HG03520 (cell line): ENCODE data around the gene TEX35.

Experiments used
- ATAC-seq: cut with Tn5 transposase; IDR thresholded peaks from one replicate; pipeline ENCODE4 v1.9.1; 2021; ENCODE audit warnings: mild to moderate bottlenecking, moderate library complexity; ENCODE audit not compliant: unreplicated experiment

Gene TEX35

DNA sequence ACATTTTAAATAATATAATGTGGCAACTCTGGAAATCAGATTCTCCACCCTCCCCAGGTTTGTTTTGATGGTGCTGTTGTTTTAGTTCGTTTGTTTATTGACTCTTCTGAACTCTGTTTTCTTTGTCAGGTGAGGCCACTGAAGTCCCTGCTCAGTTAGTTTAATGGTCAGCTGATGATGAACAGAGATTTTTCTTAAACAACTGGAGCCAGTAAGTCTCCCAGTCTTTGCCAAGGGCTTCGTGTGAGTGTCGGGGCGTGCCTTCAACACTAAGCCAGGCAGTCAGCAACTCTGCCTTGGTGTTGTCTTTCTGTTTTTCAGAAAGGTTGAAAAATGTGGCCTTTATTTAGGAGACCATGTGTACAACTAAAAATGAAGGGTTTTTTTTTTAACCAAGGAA is 58.9 kb downstream of the TEX35 start:
- ATAC-seq: no peak
